GM12878 (cell line): Measurements from ENCODE around the gene RREB1.

Source experiments
- HDAC6 ChIP-seq: fragments of 200-600 bp; sonication (generic); IDR thresholded peaks from one replicate; pipeline ENCODE4 v1.8.0; 2017; ENCODE audit warnings: antibody characterized with exemption; ENCODE audit not compliant: unreplicated experiment
- HDGF ChIP-seq: fragments of 450-650 bp; IDR thresholded peaks from 2 replicates; pipeline ENCODE4 v1.6.1; 2016; ENCODE audit warnings: antibody characterized with exemption
- NR2C2 ChIP-seq: IDR thresholded peaks from 2 replicates; pipeline ENCODE4 v1.6.1; 2011; ENCODE audit warnings: borderline replicate concordance, low read depth; ENCODE audit not compliant: control insufficient read depth, insufficient read length
- RAD21 ChIP-seq: IDR thresholded peaks from 2 replicates; pipeline ENCODE4 v1.6.1; 2011; ENCODE audit warnings: mild to moderate bottlenecking, low read depth, low read length, moderate library complexity; ENCODE audit not compliant: insufficient read depth
- SUPT20H ChIP-seq: IDR thresholded peaks from 2 replicates; pipeline ENCODE4 v1.6.1; 2011; ENCODE audit warnings: low read depth, mild to moderate bottlenecking, low read length, moderate library complexity, borderline replicate concordance; ENCODE audit not compliant: control insufficient read depth
- TCF12 ChIP-seq: IDR thresholded peaks from 2 replicates; pipeline ENCODE4 v1.6.1; 2011; ENCODE audit warnings: low read depth, mild to moderate bottlenecking, low read length
- TF ChIP-seq, protein P1 (sequence below): IDR thresholded peaks from 2 replicates; pipeline ENCODE4 v1.6.1; 2011; ENCODE audit warnings: low read depth, mild to moderate bottlenecking, low read length, moderate library complexity, borderline replicate concordance; ENCODE audit errors: extremely low read depth
- TF ChIP-seq, protein P2 (sequence below), 3 experiments: IDR thresholded peaks in 2 of 3; conservative IDR thresholded peaks in 1 of 3; 2 replicates each; pipeline ENCODE4 v1.5.1; 2011; ENCODE audit warnings: low read depth in 3 of 3, low read length in 3 of 3, mild to moderate bottlenecking in 3 of 3, control low read depth in 2 of 3, moderate library complexity in 2 of 3, inconsistent platforms in 1 of 3, mixed read lengths in 1 of 3; ENCODE audit not compliant: control insufficient read depth in 2 of 3, insufficient read depth in 1 of 3; ENCODE audit errors: extremely low read depth in 1 of 3

DNA sequence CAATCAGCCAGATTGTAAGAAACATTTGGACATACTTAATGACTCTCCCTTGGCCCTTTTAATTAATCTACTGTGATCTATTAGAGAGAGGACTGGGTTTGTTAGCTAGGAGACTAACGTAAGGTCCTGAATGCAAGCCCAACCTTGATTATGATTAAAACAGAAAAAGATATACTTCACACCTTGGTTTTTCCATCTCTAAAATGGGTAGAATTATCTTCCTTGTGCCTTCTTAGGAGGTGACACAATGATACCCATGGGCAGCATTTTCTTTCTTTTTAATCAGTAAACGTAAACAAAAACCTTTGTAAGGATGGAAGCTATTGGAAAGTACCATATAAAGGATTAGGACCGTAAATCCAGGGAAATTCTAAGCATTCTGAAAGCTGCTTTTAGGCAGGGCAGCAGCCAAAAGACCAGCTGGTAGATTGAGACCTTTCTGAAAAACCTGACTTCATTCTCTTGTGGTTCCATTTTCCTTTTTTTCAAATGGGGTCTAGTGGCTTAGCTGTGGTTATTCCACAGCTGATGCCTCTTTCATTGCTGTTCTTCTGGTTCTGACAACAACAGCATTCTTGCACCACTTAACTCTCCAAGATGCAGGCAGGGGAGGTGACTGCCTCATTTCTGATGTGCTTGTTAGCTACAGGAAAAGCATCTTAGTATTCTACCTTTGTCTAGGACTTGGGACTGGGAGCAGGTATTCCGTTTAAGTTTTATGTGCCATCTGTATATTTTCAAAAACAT, 27.4 kb downstream of the RREB1 start:
- TF ChIP-seq TCF12: no peak
- TF ChIP-seq HDGF: no peak
- TF ChIP-seq RAD21: no peak
- TF ChIP-seq SUPT20H: no peak
- no peak for TF ChIP-seq HDAC6
- TF ChIP-seq NR2C2: no peak
- TF ChIP-seq, protein P1, sequence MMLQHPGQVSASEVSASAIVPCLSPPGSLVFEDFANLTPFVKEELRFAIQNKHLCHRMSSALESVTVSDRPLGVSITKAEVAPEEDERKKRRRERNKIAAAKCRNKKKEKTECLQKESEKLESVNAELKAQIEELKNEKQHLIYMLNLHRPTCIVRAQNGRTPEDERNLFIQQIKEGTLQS: no peak
- TF ChIP-seq, protein P2, sequence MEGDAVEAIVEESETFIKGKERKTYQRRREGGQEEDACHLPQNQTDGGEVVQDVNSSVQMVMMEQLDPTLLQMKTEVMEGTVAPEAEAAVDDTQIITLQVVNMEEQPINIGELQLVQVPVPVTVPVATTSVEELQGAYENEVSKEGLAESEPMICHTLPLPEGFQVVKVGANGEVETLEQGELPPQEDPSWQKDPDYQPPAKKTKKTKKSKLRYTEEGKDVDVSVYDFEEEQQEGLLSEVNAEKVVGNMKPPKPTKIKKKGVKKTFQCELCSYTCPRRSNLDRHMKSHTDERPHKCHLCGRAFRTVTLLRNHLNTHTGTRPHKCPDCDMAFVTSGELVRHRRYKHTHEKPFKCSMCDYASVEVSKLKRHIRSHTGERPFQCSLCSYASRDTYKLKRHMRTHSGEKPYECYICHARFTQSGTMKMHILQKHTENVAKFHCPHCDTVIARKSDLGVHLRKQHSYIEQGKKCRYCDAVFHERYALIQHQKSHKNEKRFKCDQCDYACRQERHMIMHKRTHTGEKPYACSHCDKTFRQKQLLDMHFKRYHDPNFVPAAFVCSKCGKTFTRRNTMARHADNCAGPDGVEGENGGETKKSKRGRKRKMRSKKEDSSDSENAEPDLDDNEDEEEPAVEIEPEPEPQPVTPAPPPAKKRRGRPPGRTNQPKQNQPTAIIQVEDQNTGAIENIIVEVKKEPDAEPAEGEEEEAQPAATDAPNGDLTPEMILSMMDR (IDR thresholded peaks at IDR 0.05 in 2 of 3, conservative IDR thresholded peaks at IDR 0.05 in 1 of 3; ENCODE audit: control insufficient read depth in 2 of 3, extremely low read depth in 1 of 3, insufficient read depth in 1 of 3, low read depth in 3 of 3, low read length in 3 of 3): no peak
